OCI-LY7 (cell line): ENCODE results near the gene RAB1B. TPM values are rescaled to one million over a fixed set of nuclear protein-coding genes. Genes with fewer than 3 reads are reported as not detected.

Experiments used
- BruUV-seq: library from RNA; stranded (reverse); fragments of 400-500 nt; replicated peaks from 2 replicates; lab custom pipeline; 2021; lab: Mats Ljungman, UMichigan
- CTCF ChIA-PET: fragments of 300-600 bp; sonication (Branson Sonifier 250); formaldehyde crosslinking; loops from one replicate; lab custom pipeline; 2022; ENCODE audit warnings: antibody characterized with exemption; ENCODE audit not compliant: unreplicated experiment; lab: Charles Lee
- POLR2A ChIA-PET: fragments of 300-600 bp; sonication (Branson Sonifier 250); formaldehyde crosslinking; loops from one replicate; lab custom pipeline; 2022; ENCODE audit warnings: antibody characterized with exemption; lab: Charles Lee
- DNase-seq: peaks from one replicate; pipeline ENCODE4 v3.0.0-alpha.2; 2015; ENCODE audit warnings: low spot score
- H2AFZ ChIP-seq: fragments of 200-600 bp; sonication (generic), shearing (Covaris generic); 2 replicates; pipeline ENCODE4 v1.6.1; 2014; ENCODE audit warnings: mild to moderate bottlenecking, antibody characterized with exemption, low read length, moderate library complexity
- H3K27ac ChIP-seq: fragments of 200-600 bp; sonication (generic); 2 replicates; pipeline ENCODE4 v1.5.1; 2014; ENCODE audit warnings: mixed run types, low read depth, mild to moderate bottlenecking, moderate library complexity, low read length, inconsistent platforms; ENCODE audit not compliant: poor library complexity, severe bottlenecking
- H3K36me3 ChIP-seq: fragments of 200-600 bp; sonication (generic); 2 replicates; pipeline ENCODE4 v1.6.1; 2014; ENCODE audit warnings: mild to moderate bottlenecking, antibody characterized with exemption, low read length, moderate library complexity, mixed read lengths; ENCODE audit not compliant: insufficient read depth
- H3K4me1 ChIP-seq: fragments of 200-600 bp; sonication (generic); 2 replicates; pipeline ENCODE4 v1.5.1; 2014; ENCODE audit warnings: mild to moderate bottlenecking, low read length; ENCODE audit not compliant: insufficient read depth, poor library complexity, severe bottlenecking
- H3K4me2 ChIP-seq: fragments of 200-600 bp; sonication (generic); 2 replicates; pipeline ENCODE4 v1.6.1; 2014; ENCODE audit warnings: mild to moderate bottlenecking, low read length
- H3K4me3 ChIP-seq: fragments of 200-600 bp; sonication (generic); 2 replicates; pipeline ENCODE4 v1.5.1; 2014; ENCODE audit warnings: mild to moderate bottlenecking, low read depth, low read length; ENCODE audit not compliant: poor library complexity, severe bottlenecking
- H3K79me2 ChIP-seq: fragments of 200-600 bp; sonication (generic); 2 replicates; pipeline ENCODE4 v1.6.1; 2016; ENCODE audit warnings: low read depth, mild to moderate bottlenecking, low read length, moderate library complexity, mixed read lengths; ENCODE audit not compliant: insufficient read depth
- H3K9me2 ChIP-seq: fragments of 200-600 bp; sonication (generic); 2 replicates; pipeline ENCODE4 v1.6.1; 2016; ENCODE audit warnings: mild to moderate bottlenecking, low read length, mixed read lengths; ENCODE audit not compliant: insufficient read depth
- H3K9me3 ChIP-seq: fragments of 200-600 bp; sonication (generic); 2 replicates; pipeline ENCODE4 v1.6.1; 2014; ENCODE audit warnings: mild to moderate bottlenecking, mixed run types, low read length, mixed read lengths
- H4K20me1 ChIP-seq: fragments of 200-600 bp; sonication (generic); 2 replicates; pipeline ENCODE4 v1.6.1; 2014; ENCODE audit warnings: mild to moderate bottlenecking, antibody characterized with exemption, low read length, moderate library complexity, mixed read lengths; ENCODE audit not compliant: insufficient read depth
- EZH2phosphoT487 ChIP-seq: fragments of 200-600 bp; sonication (generic); IDR thresholded peaks from 2 replicates; pipeline ENCODE4 v1.6.1; 2018; ENCODE audit warnings: low read depth, borderline replicate concordance, mild to moderate bottlenecking, mixed run types, antibody characterized with exemption, low read length, moderate library complexity, mixed read lengths
- intact Hi-C: fragments of 100-400 bp; cut with micrococcal nuclease; formaldehyde crosslinking; loops from one replicate; pipeline ENCODE4 v1.10.0; 2022; ENCODE audit not compliant: unreplicated experiment
- total RNA-seq, 2 experiments: library from RNA; depleted of rRNA in 1 of 2; stranded (reverse); fragments of >200 nt in 1 of 2; shearing (Covaris generic) in 1 of 2; gene quantifications; 2 replicates each; pipeline ENCODE4 v1.2.3, GENCODE V29; 2014 to 2022
- TF ChIP-seq, protein P1 (sequence below): fragments of 200-600 bp; sonication (generic); conservative IDR thresholded peaks from 2 replicates; pipeline ENCODE4 v1.5.1; 2014; ENCODE audit warnings: mild to moderate bottlenecking, antibody characterized with exemption, low read length, moderate library complexity, mixed read lengths

The RAB1B gene
- total RNA-seq, 2 experiments from 2014 or later, result 77.7 to 81.8 TPM

DNA sequence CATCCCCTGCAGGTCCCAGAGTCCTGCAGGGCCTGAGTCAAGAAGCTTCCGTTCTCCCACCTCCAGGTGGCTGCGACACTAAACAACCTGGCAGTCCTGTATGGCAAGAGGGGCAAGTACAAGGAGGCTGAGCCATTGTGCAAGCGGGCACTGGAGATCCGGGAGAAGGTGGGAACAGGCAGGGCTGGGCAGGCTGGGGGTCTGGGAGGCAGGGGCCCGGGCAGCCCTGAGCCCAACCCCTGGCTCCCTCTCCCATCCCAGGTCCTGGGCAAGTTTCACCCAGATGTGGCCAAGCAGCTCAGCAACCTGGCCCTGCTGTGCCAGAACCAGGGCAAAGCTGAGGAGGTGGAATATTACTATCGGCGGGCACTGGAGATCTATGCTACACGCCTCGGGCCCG is 4.7 kb upstream of the RAB1B start:
- CTCF ChIA-PET, result no interaction called here
- TF ChIP-seq, protein P1, sequence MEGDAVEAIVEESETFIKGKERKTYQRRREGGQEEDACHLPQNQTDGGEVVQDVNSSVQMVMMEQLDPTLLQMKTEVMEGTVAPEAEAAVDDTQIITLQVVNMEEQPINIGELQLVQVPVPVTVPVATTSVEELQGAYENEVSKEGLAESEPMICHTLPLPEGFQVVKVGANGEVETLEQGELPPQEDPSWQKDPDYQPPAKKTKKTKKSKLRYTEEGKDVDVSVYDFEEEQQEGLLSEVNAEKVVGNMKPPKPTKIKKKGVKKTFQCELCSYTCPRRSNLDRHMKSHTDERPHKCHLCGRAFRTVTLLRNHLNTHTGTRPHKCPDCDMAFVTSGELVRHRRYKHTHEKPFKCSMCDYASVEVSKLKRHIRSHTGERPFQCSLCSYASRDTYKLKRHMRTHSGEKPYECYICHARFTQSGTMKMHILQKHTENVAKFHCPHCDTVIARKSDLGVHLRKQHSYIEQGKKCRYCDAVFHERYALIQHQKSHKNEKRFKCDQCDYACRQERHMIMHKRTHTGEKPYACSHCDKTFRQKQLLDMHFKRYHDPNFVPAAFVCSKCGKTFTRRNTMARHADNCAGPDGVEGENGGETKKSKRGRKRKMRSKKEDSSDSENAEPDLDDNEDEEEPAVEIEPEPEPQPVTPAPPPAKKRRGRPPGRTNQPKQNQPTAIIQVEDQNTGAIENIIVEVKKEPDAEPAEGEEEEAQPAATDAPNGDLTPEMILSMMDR, result no peak
- Histone ChIP-seq H4K20me1 (no peaks in the 10 kb centered on the region; the same call in 1 of the 2 replicates), H3K9me2 (no peaks in the 10 kb centered on the region), H3K4me3 (no peak overlapping the region), H3K4me2 (no peak overlapping the region), H2AFZ (no peak overlapping the region), H3K4me1 (peaks cover 19% of the 10 kb centered on the region), H3K9me3 (no peaks in the 10 kb centered on the region), H3K36me3 (peaks cover 82% of the 10 kb centered on the region), H3K27ac (no peak overlapping the region), H3K79me2 (peaks cover 9% of the 10 kb centered on the region)
- no TSS peak for BruUV-seq
- POLR2A ChIA-PET, result no interaction called here
- DNase-seq, result no peak
- intact Hi-C loops, result no loop called here

DNA sequence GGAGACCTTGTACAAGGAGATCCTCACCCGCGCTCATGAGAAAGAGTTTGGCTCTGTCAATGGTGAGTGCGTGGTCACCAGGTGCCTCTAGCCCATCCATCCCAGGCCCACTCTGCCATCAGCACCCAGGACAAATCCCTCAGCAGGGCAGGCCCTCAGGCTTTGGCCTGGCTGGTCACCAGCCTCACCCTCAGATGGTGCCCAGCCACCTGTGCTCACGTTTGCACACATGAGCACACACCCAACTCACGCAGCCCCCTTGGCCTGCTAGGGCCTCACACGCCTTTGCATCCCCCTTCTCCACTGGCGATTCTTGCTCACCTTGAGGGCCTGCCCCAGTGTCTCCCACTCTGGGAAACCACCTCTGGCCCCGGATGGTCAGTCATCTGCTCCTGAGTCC is 4.1 kb upstream of the RAB1B start:
- no peak for DNase-seq
- Histone ChIP-seq H3K36me3 (peaks cover 76% of the 10 kb centered on the region), H3K9me3 (no peaks in the 10 kb centered on the region), H3K4me3 (no peak overlapping the region), H3K9me2 (no peaks in the 10 kb centered on the region), H3K27ac (no peak overlapping the region), H3K4me1 (peaks cover 15% of the 10 kb centered on the region), H2AFZ (no peak overlapping the region), H3K4me2 (no peak overlapping the region), H3K79me2 (peaks cover 9% of the 10 kb centered on the region), H4K20me1 (no peaks in the 10 kb centered on the region)
- no peak for TF ChIP-seq EZH2phosphoT487
- TF ChIP-seq, protein P1, result no peak
- POLR2A ChIA-PET, result no interaction called here
- BruUV-seq, result no TSS peak
- intact Hi-C loops, result no loop called here
- CTCF ChIA-PET, result no interaction called here

DNA sequence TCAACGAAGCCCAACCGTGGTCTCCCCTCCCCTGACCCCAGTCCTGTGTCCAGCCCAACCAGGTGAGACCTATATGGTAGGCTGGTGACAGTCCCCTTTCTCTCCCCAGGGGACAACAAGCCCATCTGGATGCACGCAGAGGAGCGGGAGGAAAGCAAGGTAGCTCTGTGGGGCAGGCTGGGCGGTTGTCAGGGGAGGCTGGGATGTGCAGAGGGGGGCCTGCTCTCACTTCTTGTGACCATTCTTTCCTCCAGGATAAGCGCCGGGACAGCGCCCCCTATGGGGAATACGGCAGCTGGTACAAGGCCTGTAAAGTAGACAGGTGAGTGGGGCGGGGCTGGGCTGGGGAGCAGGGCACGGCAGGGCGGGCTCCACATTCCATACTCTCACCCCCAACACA is 3.5 kb upstream of the RAB1B start:
- DNase-seq, result peak; percentile 41
- no peak for TF ChIP-seq EZH2phosphoT487
- TF ChIP-seq, protein P1, result peak; percentile 78
- H3K36me3 ChIP-seq, result peaks cover 73% of the 10 kb centered on the region
- POLR2A ChIA-PET, result no interaction called here
- H3K9me3 ChIP-seq, result no peaks in the 10 kb centered on the region
- BruUV-seq, result no TSS peak
- no peak overlapping the region for H3K4me3 ChIP-seq
- no peak overlapping the region for H3K4me2 ChIP-seq
- H3K4me1 ChIP-seq, result peaks cover 21% of the 10 kb centered on the region
- no peaks in the 10 kb centered on the region for H4K20me1 ChIP-seq
- H3K9me2 ChIP-seq, result no peaks in the 10 kb centered on the region
- CTCF ChIA-PET, result no interaction called here
- H3K79me2 ChIP-seq, result peaks cover 13% of the 10 kb centered on the region
- H2AFZ ChIP-seq, result no peak overlapping the region
- H3K27ac ChIP-seq, result no peak overlapping the region
- intact Hi-C loops, result loop anchor here (5.0 kb wide), 2 partner anchors 263 to 408 kb away; partner anchors contain the start of genes BANF1, CFL1 and EIF1AD
